HepG2 (cell line): ENCODE measurements around the gene NPAS2. TPM values are rescaled to one million over a fixed set of nuclear protein-coding genes. Genes with fewer than 3 reads are reported as not detected.

ENCODE experiments used
- BRF2 ChIP-seq: sonication (generic); formaldehyde crosslinking; IDR thresholded peaks from 2 replicates; pipeline ENCODE4 v1.8.1; 2022; ENCODE audit warnings: mild to moderate bottlenecking, missing genetic modification reagents
- CEBPB ChIP-seq: IDR thresholded peaks from 2 replicates; pipeline ENCODE4 v1.6.1; 2011; ENCODE audit warnings: low read depth, low read length, improper control_type of control experiment, borderline replicate concordance
- E2F5 ChIP-seq: sonication (generic); formaldehyde crosslinking; conservative IDR thresholded peaks from 2 replicates; pipeline ENCODE4 v1.4.0; 2020; ENCODE audit warnings: missing genetic modification reagents
- HMG20A ChIP-seq: IDR thresholded peaks from 2 replicates; pipeline ENCODE4 v1.6.1; 2016; ENCODE audit warnings: borderline replicate concordance
- KDM5B ChIP-seq: sonication (generic); formaldehyde crosslinking; IDR thresholded peaks from 2 replicates; pipeline ENCODE4 v1.4.0; 2020; ENCODE audit warnings: missing genetic modification reagents, mild to moderate bottlenecking, borderline replicate concordance
- MTF1 ChIP-seq: sonication (generic); formaldehyde crosslinking; IDR thresholded peaks from 2 replicates; pipeline ENCODE4 v1.5.0; 2020; ENCODE audit warnings: missing genetic modification reagents
- RARA ChIP-seq: IDR thresholded peaks from 2 replicates; pipeline ENCODE4 v1.6.1; 2016; ENCODE audit warnings: missing genetic modification reagents, missing compliant biosample characterization
- SPEN ChIP-seq: sonication (generic); formaldehyde crosslinking; IDR thresholded peaks from 2 replicates; pipeline ENCODE4 v1.5.1; 2020; ENCODE audit warnings: low read depth, mild to moderate bottlenecking, missing genetic modification reagents
- TAF1 ChIP-seq: sonication (generic); formaldehyde crosslinking; IDR thresholded peaks from 2 replicates; pipeline ENCODE4 v1.4.0; 2020; ENCODE audit warnings: missing genetic modification reagents
- ZBED4 ChIP-seq: sonication (generic); formaldehyde crosslinking; IDR thresholded peaks from 2 replicates; pipeline ENCODE4 v1.4.0; 2020; ENCODE audit warnings: missing genetic modification reagents, borderline replicate concordance
- ZNF414 ChIP-seq: sonication (generic); formaldehyde crosslinking; IDR thresholded peaks from 2 replicates; pipeline ENCODE4 v1.5.0; 2020; ENCODE audit warnings: missing genetic modification reagents
- ZNF513 ChIP-seq: sonication (generic); formaldehyde crosslinking; conservative IDR thresholded peaks from 2 replicates; pipeline ENCODE4 v1.5.0; 2020; ENCODE audit warnings: missing genetic modification reagents
- ZNF572 ChIP-seq: sonication (generic); formaldehyde crosslinking; IDR thresholded peaks from 2 replicates; pipeline ENCODE4 v1.5.1; 2020; ENCODE audit warnings: mild to moderate bottlenecking, missing genetic modification reagents
- ZNF75D ChIP-seq: sonication (generic); formaldehyde crosslinking; IDR thresholded peaks from 2 replicates; pipeline ENCODE4 v1.8.1; 2023; ENCODE audit warnings: missing genetic modification reagents, mild to moderate bottlenecking, borderline replicate concordance
- ZNF766 ChIP-seq: sonication (generic); formaldehyde crosslinking; IDR thresholded peaks from 2 replicates; pipeline ENCODE4 v1.5.0; 2020; ENCODE audit warnings: missing genetic modification reagents, borderline replicate concordance
- ZNF788 ChIP-seq: sonication (generic); formaldehyde crosslinking; IDR thresholded peaks from 2 replicates; pipeline ENCODE4 v1.5.0; 2020; ENCODE audit warnings: mild to moderate bottlenecking, missing genetic modification reagents, borderline replicate concordance
- polyA plus RNA-seq, 8 experiments: library from polyadenylated mRNA; depleted of rRNA in 3 of 8; stranded (reverse) in 7 of 8; unstranded in 1 of 8; fragments of >200 nt; fragmentation: Illumina TruSeq in 4 of 8; extraction: Trizol in 4 of 8; gene quantifications; 2 replicates each; pipeline versions ENCODE4 v1.2.1 to v1.2.3, GENCODE V29; 2011 to 2016; ENCODE audit warnings: low read depth in 4 of 8, missing spikeins in 1 of 8, mixed read lengths in 1 of 8; ENCODE audit not compliant: insufficient read depth in 1 of 8
- total RNA-seq, 5 experiments: library from RNA; depleted of rRNA; stranded (reverse); fragments of >200 nt; fragmentation: Illumina TruSeq; extraction: Trizol; gene quantifications; 2 replicates each; pipeline ENCODE4 v1.2.3, GENCODE V29; 2016; ENCODE audit warnings: low read depth in 1 of 5
- TF ChIP-seq, protein P1 (sequence below): sonication (generic); formaldehyde crosslinking; IDR thresholded peaks from 2 replicates; pipeline ENCODE4 v1.5.0; 2020; ENCODE audit warnings: mild to moderate bottlenecking, missing genetic modification reagents

The NPAS2 gene
- total and polyA plus RNA-seq, 2 of the 13 experiments (the other 11 are each of a cell fraction or from before 2014, with no cell fraction given) = 14.8 to 37.5 TPM

- TF ChIP-seq MTF1 (CRISPR knock-in tag) (peak; percentile 94), ZNF766 (peak; percentile 96), SPEN (peak; percentile 100), ZNF572 (CRISPR knock-in tag) (peak; percentile 88; the same call in 1 of the 2 replicates), ZNF788 (peak; percentile 98; the same call in 1 of the 2 replicates), E2F5 (peak; percentile 65; the same call in 1 of the 2 replicates), KDM5B (CRISPR knock-in tag) (peak; percentile 100), ZNF414 (CRISPR knock-in tag) (peak; percentile 96), ZNF513 (no peak), HMG20A (peak; percentile 52), RARA (CRISPR knock-in tag) (peak; percentile 81), TAF1 (CRISPR knock-in tag) (peak; percentile 100), BRF2 (CRISPR knock-in tag) (peak; percentile 100), ZNF75D (peak; percentile 95; the same call in 1 of the 2 replicates), CEBPB (peak; percentile 92), ZBED4 (CRISPR knock-in tag) (peak; percentile 88; the same call in 1 of the 2 replicates)
- TF ChIP-seq, protein P1, sequence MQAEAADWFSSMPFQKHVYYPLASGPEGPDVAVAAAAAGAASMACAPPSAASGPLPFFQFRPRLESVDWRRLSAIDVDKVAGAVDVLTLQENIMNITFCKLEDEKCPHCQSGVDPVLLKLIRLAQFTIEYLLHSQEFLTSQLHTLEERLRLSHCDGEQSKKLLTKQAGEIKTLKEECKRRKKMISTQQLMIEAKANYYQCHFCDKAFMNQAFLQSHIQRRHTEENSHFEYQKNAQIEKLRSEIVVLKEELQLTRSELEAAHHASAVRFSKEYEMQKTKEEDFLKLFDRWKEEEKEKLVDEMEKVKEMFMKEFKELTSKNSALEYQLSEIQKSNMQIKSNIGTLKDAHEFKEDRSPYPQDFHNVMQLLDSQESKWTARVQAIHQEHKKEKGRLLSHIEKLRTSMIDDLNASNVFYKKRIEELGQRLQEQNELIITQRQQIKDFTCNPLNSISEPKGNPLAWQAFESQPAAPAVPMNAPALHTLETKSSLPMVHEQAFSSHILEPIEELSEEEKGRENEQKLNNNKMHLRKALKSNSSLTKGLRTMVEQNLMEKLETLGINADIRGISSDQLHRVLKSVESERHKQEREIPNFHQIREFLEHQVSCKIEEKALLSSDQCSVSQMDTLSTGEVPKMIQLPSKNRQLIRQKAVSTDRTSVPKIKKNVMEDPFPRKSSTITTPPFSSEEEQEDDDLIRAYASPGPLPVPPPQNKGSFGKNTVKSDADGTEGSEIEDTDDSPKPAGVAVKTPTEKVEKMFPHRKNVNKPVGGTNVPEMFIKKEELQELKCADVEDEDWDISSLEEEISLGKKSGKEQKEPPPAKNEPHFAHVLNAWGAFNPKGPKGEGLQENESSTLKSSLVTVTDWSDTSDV = peak; percentile 99
Observed at GRCh38 chr2:101001691-101002561, 182.0 kb downstream of the NPAS2 start, which contains the start of gene RPL31 (continued).
